Sigmoid colon (tissue), 4 donors: Measurements from ENCODE around the gene NRBF2.

ENCODE experiments used
- POLR2A ChIP-seq, 2 donors: fragments of 450-650 bp; IDR thresholded peaks; one replicate each; pipeline ENCODE4 v1.6.1; 2016; ENCODE audit warnings: antibody characterized with exemption in 2 of 2, mild to moderate bottlenecking in 2 of 2, moderate library complexity in 2 of 2
- POLR2AphosphoS5 ChIP-seq, 4 donors: sonication (generic); formaldehyde crosslinking; IDR thresholded peaks; one replicate each; pipeline ENCODE4 v1.6.1; 2017; ENCODE audit warnings: antibody characterized with exemption in 4 of 4
- TF ChIP-seq, protein P1 (sequence below), 4 experiments: fragments of 450-650 bp in 3 of 4; fragments of 200-600 bp in 1 of 4; IDR thresholded peaks; one replicate each; pipeline ENCODE4 v1.5.1; 2016 to 2019; ENCODE audit warnings: antibody characterized with exemption in 4 of 4, mild to moderate bottlenecking in 3 of 4, moderate library complexity in 2 of 4

DNA sequence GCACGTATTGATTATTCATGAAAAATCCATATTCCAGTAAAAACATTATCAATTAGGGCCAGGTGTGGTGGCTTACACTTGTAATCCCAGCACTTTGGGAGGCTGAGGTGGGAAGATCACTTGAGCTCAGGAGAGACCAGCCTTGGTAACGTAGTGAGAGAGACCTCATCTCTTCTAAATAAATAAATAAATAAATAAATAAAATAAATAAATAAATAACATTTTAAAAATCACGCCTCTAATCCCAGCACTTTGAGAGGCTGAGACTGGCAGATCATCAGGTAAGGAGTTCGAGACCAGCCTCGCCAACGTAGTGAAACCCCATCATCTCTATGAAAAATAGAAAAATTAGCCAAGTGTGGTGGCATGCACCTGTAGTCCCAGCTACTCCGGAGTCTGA, 32.1 kb downstream of the NRBF2 start:
- TF ChIP-seq POLR2A (IDR thresholded peaks at IDR 0.05) (no peak), POLR2AphosphoS5 (IDR thresholded peaks at IDR 0.05) (no peak)
- TF ChIP-seq, protein P1, sequence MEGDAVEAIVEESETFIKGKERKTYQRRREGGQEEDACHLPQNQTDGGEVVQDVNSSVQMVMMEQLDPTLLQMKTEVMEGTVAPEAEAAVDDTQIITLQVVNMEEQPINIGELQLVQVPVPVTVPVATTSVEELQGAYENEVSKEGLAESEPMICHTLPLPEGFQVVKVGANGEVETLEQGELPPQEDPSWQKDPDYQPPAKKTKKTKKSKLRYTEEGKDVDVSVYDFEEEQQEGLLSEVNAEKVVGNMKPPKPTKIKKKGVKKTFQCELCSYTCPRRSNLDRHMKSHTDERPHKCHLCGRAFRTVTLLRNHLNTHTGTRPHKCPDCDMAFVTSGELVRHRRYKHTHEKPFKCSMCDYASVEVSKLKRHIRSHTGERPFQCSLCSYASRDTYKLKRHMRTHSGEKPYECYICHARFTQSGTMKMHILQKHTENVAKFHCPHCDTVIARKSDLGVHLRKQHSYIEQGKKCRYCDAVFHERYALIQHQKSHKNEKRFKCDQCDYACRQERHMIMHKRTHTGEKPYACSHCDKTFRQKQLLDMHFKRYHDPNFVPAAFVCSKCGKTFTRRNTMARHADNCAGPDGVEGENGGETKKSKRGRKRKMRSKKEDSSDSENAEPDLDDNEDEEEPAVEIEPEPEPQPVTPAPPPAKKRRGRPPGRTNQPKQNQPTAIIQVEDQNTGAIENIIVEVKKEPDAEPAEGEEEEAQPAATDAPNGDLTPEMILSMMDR (IDR thresholded peaks at IDR 0.05): no peak
